A549 (cell line): ENCODE data around the gene SH2D1A. TPM values are rescaled to one million over a fixed set of nuclear protein-coding genes. Genes with fewer than 3 reads are reported as not detected.
A peak's percentile ranks its signal among the peaks of the same experiment; 100 is the strongest.
"Not testable (repeated sequence)": the region's sequence is repeated elsewhere in the genome, so short reads cannot be mapped to it uniquely, and the experiment has no call there.

Experiments
- ATAC-seq, 2 experiments: fragments of 200-7000 bp in 1 of 2; fragments of >200 bp in 1 of 2; cut with Nextera tagmentation in 1 of 2; cut with Tn5 transposase in 1 of 2; 3 replicates each; pipeline versions ENCODE4 v1.8.0 to v1.9.1; 2018 to 2020; ENCODE audit warnings: mild to moderate bottlenecking in 1 of 2, moderate library complexity in 1 of 2
- CTCF ChIA-PET: fragments of 300-600 bp; sonication (Branson Sonifier 250); formaldehyde crosslinking; extraction: SDS; loops from one replicate; lab custom pipeline; 2021; ENCODE audit warnings: antibody characterized with exemption, inconsistent platforms; lab: Yijun Ruan, JAX
- POLR2A ChIA-PET: fragments of 350-600 bp; formaldehyde crosslinking; extraction: SDS; loops from one replicate; lab custom pipeline; 2021; ENCODE audit warnings: antibody characterized with exemption, inconsistent platforms; lab: Yijun Ruan, JAX
- DNase-seq, 2 experiments: peaks; one replicate each; pipeline versions ENCODE4 v3.0.0 to v3.0.0-alpha.2; 2011 to 2016; ENCODE audit warnings: low read depth in 1 of 2, low spot score in 1 of 2
- FAIRE-seq: peaks from 2 replicates; lab custom pipeline; 2011; peaks lifted over from hg19 to GRCh38; lab: Jason Lieb, UNC
- H3K27ac ChIP-seq, 2 experiments: fragments of >200 bp; sonication (Bioruptor Twin); formaldehyde crosslinking; 3 replicates each; pipeline ENCODE4 v1.5.1; 2016 to 2017
- H3K4me1 ChIP-seq: fragments of >200 bp; sonication (Bioruptor Twin); formaldehyde crosslinking; 3 replicates; pipeline ENCODE4 v1.6.1; 2016
- H3K4me2 ChIP-seq: fragments of >200 bp; sonication (Bioruptor Twin); formaldehyde crosslinking; 3 replicates; pipeline ENCODE4 v1.6.1; 2016
- H3K4me3 ChIP-seq: fragments of >200 bp; sonication (Bioruptor Twin); formaldehyde crosslinking; 3 replicates; pipeline ENCODE4 v1.5.1; 2016
- H3K9me3 ChIP-seq: fragments of >200 bp; sonication (Bioruptor Twin); formaldehyde crosslinking; 3 replicates; pipeline ENCODE4 v1.6.1; 2016
- CBX2 ChIP-seq: fragments of 200-600 bp; sonication (generic); IDR thresholded peaks from 2 replicates; pipeline ENCODE4 v1.6.1; 2016; ENCODE audit warnings: low read depth, mild to moderate bottlenecking, borderline replicate concordance
- CHD4 ChIP-seq: fragments of 200-600 bp; sonication (generic); IDR thresholded peaks from 2 replicates; pipeline ENCODE4 v1.6.1; 2016; ENCODE audit warnings: antibody characterized with exemption, mild to moderate bottlenecking, borderline replicate concordance
- ESRRA ChIP-seq: fragments of 150-350 bp; IDR thresholded peaks from 2 replicates; pipeline ENCODE4 v1.6.1; 2014; ENCODE audit warnings: mild to moderate bottlenecking, low read length, borderline replicate concordance
- FOSB ChIP-seq: fragments of 250-450 bp; sonication (Bioruptor Pico); IDR thresholded peaks from 2 replicates; pipeline ENCODE4 v1.5.0; 2020; ENCODE audit warnings: mild to moderate bottlenecking, moderate library complexity
- FOXS1 ChIP-seq: fragments of 250-450 bp; sonication (Bioruptor Pico); IDR thresholded peaks from 2 replicates; pipeline ENCODE4 v1.5.0; 2020; ENCODE audit warnings: mild to moderate bottlenecking, moderate library complexity
- HDAC2 ChIP-seq: fragments of 200-600 bp; sonication (generic); IDR thresholded peaks from 2 replicates; pipeline ENCODE4 v1.6.1; 2016
- JUNB ChIP-seq: fragments of >200 bp; sonication (Bioruptor Twin); formaldehyde crosslinking; IDR thresholded peaks from 2 replicates; pipeline ENCODE4 v1.6.1; 2016
- RAD21 ChIP-seq, 2 experiments: fragments of >200 bp in 1 of 2; sonication (Bioruptor Twin) in 1 of 2; formaldehyde crosslinking in 1 of 2; IDR thresholded peaks in 1 of 2; conservative IDR thresholded peaks in 1 of 2; 2 replicates in 1 of 2; 3 replicates in 1 of 2; pipeline ENCODE4 v1.6.1; 2012 to 2018; ENCODE audit warnings: inconsistent platforms in 1 of 2
- RCOR1 ChIP-seq: fragments of 150-350 bp; IDR thresholded peaks from 2 replicates; pipeline ENCODE4 v1.6.1; 2014; ENCODE audit warnings: antibody characterized with exemption, low read length, low read depth
- RNF2 ChIP-seq: fragments of 200-600 bp; sonication (generic); IDR thresholded peaks from 2 replicates; pipeline ENCODE4 v1.6.1; 2016; ENCODE audit warnings: low read depth, mild to moderate bottlenecking, antibody characterized with exemption, moderate library complexity, borderline replicate concordance
- SMC3 ChIP-seq: fragments of >200 bp; sonication (Bioruptor Twin); formaldehyde crosslinking; IDR thresholded peaks from 3 replicates; pipeline ENCODE4 v1.6.1; 2018; ENCODE audit warnings: inconsistent platforms
- TFCP2L1 ChIP-seq: fragments of 250-450 bp; sonication (Bioruptor Pico); IDR thresholded peaks from 2 replicates; pipeline ENCODE4 v1.5.0; 2021; ENCODE audit warnings: mild to moderate bottlenecking
- ZFP36 ChIP-seq: fragments of 450-650 bp; IDR thresholded peaks from 2 replicates; pipeline ENCODE4 v1.6.1; 2014; ENCODE audit warnings: borderline replicate concordance; ENCODE audit not compliant: partially characterized antibody
- WGBS: methylation state at CpG from one replicate; pipeline ENCODE4 v1.1.6; 2017; ENCODE audit errors: missing lambda C conversion rate; 5-methylcytosine and 5-hydroxymethylcytosine counted together
- polyA plus RNA-seq, 4 experiments: library from polyadenylated mRNA; depleted of rRNA in 3 of 4; stranded (reverse); fragments of >200 nt; fragmentation: RNase III in 1 of 4; extraction: RNeasy Plus Mini Kit Qiagen cat#74134 plus additional on column Dnase treatment in 1 of 4; gene quantifications; 2 replicates in 3 of 4; 3 replicates in 1 of 4; pipeline ENCODE4 v1.2.3, GENCODE V29; 2011 to 2017
- TF ChIP-seq, protein P1 (sequence below): IDR thresholded peaks from 2 replicates; pipeline ENCODE4 v1.6.1; 2012; ENCODE audit warnings: low read depth, borderline replicate concordance
- TF ChIP-seq, protein P2 (sequence below): fragments of 450-650 bp; IDR thresholded peaks from 2 replicates; pipeline ENCODE4 v1.6.1; 2014; ENCODE audit warnings: antibody characterized with exemption
- TF ChIP-seq, protein P3 (sequence below): IDR thresholded peaks from 2 replicates; pipeline ENCODE4 v1.6.1; 2012
- TF ChIP-seq, protein P4 (sequence below): fragments of >200 bp; sonication (Bioruptor Twin); formaldehyde crosslinking; IDR thresholded peaks from 3 replicates; pipeline ENCODE4 v1.6.1; 2016
- TF ChIP-seq, protein P5 (sequence below): fragments of >200 bp; sonication (Bioruptor Twin); formaldehyde crosslinking; IDR thresholded peaks from 3 replicates; pipeline ENCODE4 v1.5.1; 2016
- TF ChIP-seq, protein P6 (sequence below): fragments of 150-350 bp; IDR thresholded peaks from 2 replicates; pipeline ENCODE4 v1.6.1; 2014; ENCODE audit warnings: low read depth, mild to moderate bottlenecking, low read length

Gene SH2D1A
- polyA plus RNA-seq, 2 of the 4 experiments (the other 2 are of a cell fraction), result not detected

DNA sequence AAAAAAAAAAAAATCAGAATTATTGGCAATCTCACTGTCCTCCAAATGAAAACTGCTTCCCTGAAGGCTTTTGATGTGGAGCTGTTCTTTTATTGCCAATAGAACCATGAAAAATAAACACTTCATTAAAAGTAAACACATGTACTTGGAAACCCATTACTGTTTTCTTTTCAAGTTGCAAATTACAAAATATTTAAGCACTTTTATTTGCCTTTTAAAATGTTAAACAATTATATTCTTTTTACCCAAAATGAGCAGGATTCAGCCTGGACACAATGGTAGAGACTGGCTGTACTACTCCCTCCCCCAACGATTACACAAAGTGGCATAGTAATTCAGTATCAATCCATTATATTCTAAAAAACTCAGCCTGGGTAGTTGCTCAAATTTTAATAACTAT is 60.9 kb downstream of the SH2D1A start:
- TF ChIP-seq, protein P1, sequence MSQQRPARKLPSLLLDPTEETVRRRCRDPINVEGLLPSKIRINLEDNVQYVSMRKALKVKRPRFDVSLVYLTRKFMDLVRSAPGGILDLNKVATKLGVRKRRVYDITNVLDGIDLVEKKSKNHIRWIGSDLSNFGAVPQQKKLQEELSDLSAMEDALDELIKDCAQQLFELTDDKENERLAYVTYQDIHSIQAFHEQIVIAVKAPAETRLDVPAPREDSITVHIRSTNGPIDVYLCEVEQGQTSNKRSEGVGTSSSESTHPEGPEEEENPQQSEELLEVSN, result no peak
- TF ChIP-seq, protein P2, sequence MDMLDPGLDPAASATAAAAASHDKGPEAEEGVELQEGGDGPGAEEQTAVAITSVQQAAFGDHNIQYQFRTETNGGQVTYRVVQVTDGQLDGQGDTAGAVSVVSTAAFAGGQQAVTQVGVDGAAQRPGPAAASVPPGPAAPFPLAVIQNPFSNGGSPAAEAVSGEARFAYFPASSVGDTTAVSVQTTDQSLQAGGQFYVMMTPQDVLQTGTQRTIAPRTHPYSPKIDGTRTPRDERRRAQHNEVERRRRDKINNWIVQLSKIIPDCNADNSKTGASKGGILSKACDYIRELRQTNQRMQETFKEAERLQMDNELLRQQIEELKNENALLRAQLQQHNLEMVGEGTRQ, result no peak
- no peak for TF ChIP-seq RCOR1
- TF ChIP-seq, protein P3, sequence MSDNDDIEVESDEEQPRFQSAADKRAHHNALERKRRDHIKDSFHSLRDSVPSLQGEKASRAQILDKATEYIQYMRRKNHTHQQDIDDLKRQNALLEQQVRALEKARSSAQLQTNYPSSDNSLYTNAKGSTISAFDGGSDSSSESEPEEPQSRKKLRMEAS, result no peak
- no peak for TF ChIP-seq CHD4
- no peak for TF ChIP-seq ZFP36
- TF ChIP-seq, protein P4, sequence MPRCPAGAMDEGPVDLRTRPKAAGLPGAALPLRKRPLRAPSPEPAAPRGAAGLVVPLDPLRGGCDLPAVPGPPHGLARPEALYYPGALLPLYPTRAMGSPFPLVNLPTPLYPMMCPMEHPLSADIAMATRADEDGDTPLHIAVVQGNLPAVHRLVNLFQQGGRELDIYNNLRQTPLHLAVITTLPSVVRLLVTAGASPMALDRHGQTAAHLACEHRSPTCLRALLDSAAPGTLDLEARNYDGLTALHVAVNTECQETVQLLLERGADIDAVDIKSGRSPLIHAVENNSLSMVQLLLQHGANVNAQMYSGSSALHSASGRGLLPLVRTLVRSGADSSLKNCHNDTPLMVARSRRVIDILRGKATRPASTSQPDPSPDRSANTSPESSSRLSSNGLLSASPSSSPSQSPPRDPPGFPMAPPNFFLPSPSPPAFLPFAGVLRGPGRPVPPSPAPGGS, result no peak
- TF ChIP-seq, protein P5, sequence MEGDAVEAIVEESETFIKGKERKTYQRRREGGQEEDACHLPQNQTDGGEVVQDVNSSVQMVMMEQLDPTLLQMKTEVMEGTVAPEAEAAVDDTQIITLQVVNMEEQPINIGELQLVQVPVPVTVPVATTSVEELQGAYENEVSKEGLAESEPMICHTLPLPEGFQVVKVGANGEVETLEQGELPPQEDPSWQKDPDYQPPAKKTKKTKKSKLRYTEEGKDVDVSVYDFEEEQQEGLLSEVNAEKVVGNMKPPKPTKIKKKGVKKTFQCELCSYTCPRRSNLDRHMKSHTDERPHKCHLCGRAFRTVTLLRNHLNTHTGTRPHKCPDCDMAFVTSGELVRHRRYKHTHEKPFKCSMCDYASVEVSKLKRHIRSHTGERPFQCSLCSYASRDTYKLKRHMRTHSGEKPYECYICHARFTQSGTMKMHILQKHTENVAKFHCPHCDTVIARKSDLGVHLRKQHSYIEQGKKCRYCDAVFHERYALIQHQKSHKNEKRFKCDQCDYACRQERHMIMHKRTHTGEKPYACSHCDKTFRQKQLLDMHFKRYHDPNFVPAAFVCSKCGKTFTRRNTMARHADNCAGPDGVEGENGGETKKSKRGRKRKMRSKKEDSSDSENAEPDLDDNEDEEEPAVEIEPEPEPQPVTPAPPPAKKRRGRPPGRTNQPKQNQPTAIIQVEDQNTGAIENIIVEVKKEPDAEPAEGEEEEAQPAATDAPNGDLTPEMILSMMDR, result no peak
- TF ChIP-seq FOSB (CRISPR knock-in tag), result no peak
- no peak for TF ChIP-seq RNF2
- TF ChIP-seq FOXS1, result no peak
- TF ChIP-seq JUNB, result no peak
- TF ChIP-seq, protein P6, sequence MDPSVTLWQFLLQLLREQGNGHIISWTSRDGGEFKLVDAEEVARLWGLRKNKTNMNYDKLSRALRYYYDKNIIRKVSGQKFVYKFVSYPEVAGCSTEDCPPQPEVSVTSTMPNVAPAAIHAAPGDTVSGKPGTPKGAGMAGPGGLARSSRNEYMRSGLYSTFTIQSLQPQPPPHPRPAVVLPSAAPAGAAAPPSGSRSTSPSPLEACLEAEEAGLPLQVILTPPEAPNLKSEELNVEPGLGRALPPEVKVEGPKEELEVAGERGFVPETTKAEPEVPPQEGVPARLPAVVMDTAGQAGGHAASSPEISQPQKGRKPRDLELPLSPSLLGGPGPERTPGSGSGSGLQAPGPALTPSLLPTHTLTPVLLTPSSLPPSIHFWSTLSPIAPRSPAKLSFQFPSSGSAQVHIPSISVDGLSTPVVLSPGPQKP, result no peak
- no peak for TF ChIP-seq HDAC2
- TF ChIP-seq TFCP2L1, result no peak
- TF ChIP-seq RAD21 (conservative IDR thresholded peaks at IDR 0.05 in 1 of 2, IDR thresholded peaks at IDR 0.05 in 1 of 2), result no peak
- TF ChIP-seq CBX2, result no peak
- TF ChIP-seq SMC3, result no peak
- TF ChIP-seq ESRRA, result no peak
- ChIA-PET CTCF (interaction anchor here (0.6 to 2.4 kb wide), 6 partner anchors 11 to 734 kb away, joined by 3 to 13 read pairs (median 3); no protein-coding TSS in a partner anchor), POLR2A (no interaction called here)
- FAIRE-seq, result peak; percentile 96
- DNase-seq, result no peak
- Histone ChIP-seq H3K4me1 (peaks cover 5% of the 10 kb centered on the region; the same call in 2 of the 3 replicates), H3K9me3 (no peaks in the 10 kb centered on the region), H3K4me2 (no peak overlapping the region), H3K27ac (no peak overlapping the region), H3K4me3 (no peak overlapping the region)
- ATAC-seq, result no peak
- 6% methylated on average over 1 of the region's 1 CpG for WGBS

DNA sequence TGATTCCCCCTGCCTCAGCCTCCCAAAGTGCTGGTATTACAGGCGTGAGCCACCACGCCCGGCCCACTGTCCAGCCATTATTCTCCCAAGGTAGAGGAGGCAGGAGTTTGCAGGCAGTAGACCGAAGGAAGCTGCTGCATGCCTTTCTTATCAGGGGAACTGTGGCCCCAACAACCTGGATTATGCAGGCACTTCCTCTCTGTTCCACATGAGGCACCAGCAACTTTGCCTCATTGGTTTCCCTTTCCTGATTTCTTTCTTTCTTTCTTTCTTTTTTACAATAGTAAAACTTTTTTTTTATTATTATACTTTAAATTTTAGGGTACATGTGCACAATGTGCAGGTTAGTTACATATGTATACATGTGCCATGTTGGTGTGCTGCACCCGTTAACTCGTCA is 62.0 kb downstream of the SH2D1A start:
- POLR2A ChIA-PET, FAIRE-seq: not testable (repeated sequence)
- WGBS, result 42% methylated on average over 4 of the region's 6 CpGs

More for the DNA sequence above, 62.0 kb downstream of the SH2D1A start:
- H3K4me3 ChIP-seq, CTCF ChIA-PET, DNase-seq, H3K4me2 ChIP-seq, ATAC-seq, H3K9me3 ChIP-seq, H3K27ac ChIP-seq, H3K4me1 ChIP-seq: not testable (repeated sequence)
